Small intestine (tissue), 7 donors: ENCODE measurements around the gene AGK. TPM values are rescaled to one million over a fixed set of nuclear protein-coding genes. Genes with fewer than 3 reads are reported as not detected.
"Not testable (repeated sequence)": the region's sequence is repeated elsewhere in the genome, so short reads cannot be mapped to it uniquely, and the experiment has no call there.

Experiments used
- DNase-seq, 2 donors: peaks; one replicate each; pipeline versions ENCODE4 v3.0.0 to v3.0.0-alpha.2; 2013
- FAIRE-seq: peaks from 2 replicates; lab custom pipeline; 2012; peaks lifted over from hg19 to GRCh38; lab: Jason Lieb, UNC
- H3K27ac ChIP-seq, 3 donors: one replicate each; pipeline ENCODE4 v1.5.1; 2013; ENCODE audit warnings: low read length in 2 of 3, mild to moderate bottlenecking in 2 of 3, control low read depth in 1 of 3, inconsistent platforms in 1 of 3, low read depth in 1 of 3, moderate library complexity in 1 of 3
- H3K27me3 ChIP-seq, 3 donors: one replicate each; pipeline ENCODE4 v1.6.1; 2013; ENCODE audit warnings: low read length in 3 of 3, inconsistent platforms in 1 of 3; ENCODE audit not compliant: control insufficient read depth in 3 of 3, insufficient read depth in 3 of 3
- H3K36me3 ChIP-seq, 3 donors: one replicate each; pipeline ENCODE4 v1.6.1; 2013; ENCODE audit warnings: low read length in 3 of 3, inconsistent platforms in 1 of 3, low read depth in 1 of 3, mild to moderate bottlenecking in 1 of 3, moderate library complexity in 1 of 3; ENCODE audit not compliant: control insufficient read depth in 3 of 3, insufficient read depth in 2 of 3
- H3K4me1 ChIP-seq, 3 donors: one replicate each; pipeline ENCODE4 v1.6.1; 2013; ENCODE audit warnings: low read length in 2 of 3, inconsistent platforms in 1 of 3, low read depth in 1 of 3, mild to moderate bottlenecking in 1 of 3, moderate library complexity in 1 of 3; ENCODE audit not compliant: control insufficient read depth in 3 of 3, insufficient read depth in 2 of 3
- H3K4me3 ChIP-seq, 3 donors: one replicate each; pipeline ENCODE4 v1.5.1; 2013; ENCODE audit warnings: low read length in 3 of 3, control low read depth in 1 of 3, inconsistent platforms in 1 of 3, low read depth in 1 of 3, mild to moderate bottlenecking in 1 of 3, moderate library complexity in 1 of 3
- H3K9me3 ChIP-seq, 2 donors: one replicate each; pipeline ENCODE4 v1.6.1; 2013; ENCODE audit warnings: low read depth in 1 of 2, low read length in 1 of 2; ENCODE audit not compliant: control insufficient read depth in 2 of 2, insufficient read depth in 1 of 2
- WGBS, 3 donors: extraction: QIAGEN DNeasy Blood & Tissue Kit; methylation state at CpG; one replicate each; pipeline ENCODE4 v1.1.7; 2013; 5-methylcytosine and 5-hydroxymethylcytosine counted together
- polyA plus RNA-seq, 4 donors: library from polyadenylated mRNA; stranded (reverse) in 3 of 4; unstranded in 1 of 4; fragments of 200-250 nt in 3 of 4; fragments of 120-200 nt in 1 of 4; gene quantifications; one replicate each; pipeline versions ENCODE4 v1.2.1 to v1.2.3, GENCODE V29; 2013
- donor health status: healthy with polysubstance abuse.
- donor health status: control.
- donor health status: control.
- donor health status: Bipolar disorder and iron deficiency.
- donor health status: healthy.

AGK gene
- polyA plus RNA-seq, 4 donors = 3.2 to 23.3 (median 7.3) TPM

DNA sequence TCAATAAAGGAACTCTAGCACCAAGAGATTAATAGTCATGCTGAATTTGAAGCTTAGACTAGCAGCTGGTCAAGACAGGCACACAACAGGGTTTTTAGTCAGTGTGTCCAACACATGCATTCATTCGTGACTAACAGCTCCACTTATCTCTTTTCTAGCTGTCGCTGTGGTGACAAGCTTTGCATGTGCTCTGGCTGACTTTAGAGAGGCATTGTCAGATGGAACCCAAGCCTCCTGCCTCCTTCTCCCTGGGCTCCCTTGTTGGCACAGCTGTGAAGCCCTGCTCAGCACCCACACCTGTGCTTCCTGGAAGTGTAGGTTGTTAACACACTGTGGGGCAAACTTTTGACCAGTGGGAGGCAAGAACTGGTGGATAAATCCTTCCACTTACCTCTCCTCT lies 9.8 kb upstream of the AGK start:
- 43 to 73% (median 55%) methylated on average over 2 of the region's 2 CpGs for WGBS, 3 donors
- Histone ChIP-seq H3K4me3 (no peak overlapping the region), H3K4me1 (no peaks in the 10 kb centered on the region), H3K27me3 (peaks cover 0 to 2% (median 0%) of the 10 kb centered on the region in 3 donors), H3K36me3 (no peaks in the 10 kb centered on the region), H3K9me3 (no peaks in the 10 kb centered on the region), H3K27ac (no peak overlapping the region)
- FAIRE-seq (no peak), DNase-seq (no peak)

DNA sequence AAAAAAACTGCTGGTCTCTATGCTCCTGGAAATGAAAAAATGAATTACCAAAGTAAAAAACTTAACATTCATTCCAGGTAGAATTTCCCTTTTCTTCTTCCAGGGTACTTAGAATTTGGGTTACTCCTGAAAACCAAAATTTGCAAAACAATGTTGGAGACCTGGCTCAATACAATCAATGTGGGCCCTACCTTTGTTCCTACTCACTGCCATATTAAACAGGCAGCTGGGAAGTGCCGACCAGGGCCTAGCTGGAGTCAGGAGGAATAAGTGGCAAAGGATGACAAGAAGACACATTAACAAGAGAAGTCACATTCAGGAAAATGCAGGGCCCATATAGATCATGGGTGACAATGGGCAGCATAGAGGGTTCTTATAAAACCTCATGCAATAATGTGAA lies 6.4 kb upstream of the AGK start:
- H3K9me3 ChIP-seq = no peaks in the 10 kb centered on the region
- FAIRE-seq (no peak), DNase-seq (no peak)
- no peak overlapping the region for H3K4me3 ChIP-seq
- no peaks in the 10 kb centered on the region for H3K27me3 ChIP-seq
- no peaks in the 10 kb centered on the region for H3K36me3 ChIP-seq
- WGBS, 3 donors = 65 to 79% (median 77%) methylated on average over 1 of the region's 1 CpG
- no peak overlapping the region for H3K27ac ChIP-seq
- no peaks in the 10 kb centered on the region for H3K4me1 ChIP-seq

DNA sequence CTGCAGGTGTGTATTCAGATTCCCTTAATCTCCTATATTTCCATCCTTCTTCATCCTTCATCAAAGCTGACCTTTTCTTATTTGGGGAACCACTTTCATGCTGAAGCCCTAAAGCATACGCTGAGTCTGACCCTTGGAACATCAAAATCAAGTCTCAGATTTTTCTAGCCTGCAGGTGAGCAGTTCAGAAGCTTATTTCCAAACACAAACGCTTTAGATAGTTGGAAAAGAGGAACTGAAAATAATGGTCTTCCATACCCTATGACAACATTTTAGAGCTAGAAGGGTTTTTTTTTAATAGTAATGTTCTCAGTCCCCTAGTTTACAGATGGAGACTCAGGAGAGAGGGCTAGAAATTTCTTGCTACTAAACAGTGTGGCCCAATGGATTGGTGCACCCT lies 1.6 kb upstream of the AGK start:
- Histone ChIP-seq H3K27ac (no peak overlapping the region), H3K4me3 (no peak overlapping the region), H3K9me3 (no peaks in the 10 kb centered on the region), H3K4me1 (peaks cover 0 to 7% (median 0%) of the 10 kb centered on the region in 3 donors), H3K27me3 (no peaks in the 10 kb centered on the region), H3K36me3 (no peaks in the 10 kb centered on the region)
- 83 to 92% (median 86%) methylated on average over 2 of the region's 2 CpGs for WGBS, 3 donors
- FAIRE-seq = no peak
- DNase-seq = no peak

DNA sequence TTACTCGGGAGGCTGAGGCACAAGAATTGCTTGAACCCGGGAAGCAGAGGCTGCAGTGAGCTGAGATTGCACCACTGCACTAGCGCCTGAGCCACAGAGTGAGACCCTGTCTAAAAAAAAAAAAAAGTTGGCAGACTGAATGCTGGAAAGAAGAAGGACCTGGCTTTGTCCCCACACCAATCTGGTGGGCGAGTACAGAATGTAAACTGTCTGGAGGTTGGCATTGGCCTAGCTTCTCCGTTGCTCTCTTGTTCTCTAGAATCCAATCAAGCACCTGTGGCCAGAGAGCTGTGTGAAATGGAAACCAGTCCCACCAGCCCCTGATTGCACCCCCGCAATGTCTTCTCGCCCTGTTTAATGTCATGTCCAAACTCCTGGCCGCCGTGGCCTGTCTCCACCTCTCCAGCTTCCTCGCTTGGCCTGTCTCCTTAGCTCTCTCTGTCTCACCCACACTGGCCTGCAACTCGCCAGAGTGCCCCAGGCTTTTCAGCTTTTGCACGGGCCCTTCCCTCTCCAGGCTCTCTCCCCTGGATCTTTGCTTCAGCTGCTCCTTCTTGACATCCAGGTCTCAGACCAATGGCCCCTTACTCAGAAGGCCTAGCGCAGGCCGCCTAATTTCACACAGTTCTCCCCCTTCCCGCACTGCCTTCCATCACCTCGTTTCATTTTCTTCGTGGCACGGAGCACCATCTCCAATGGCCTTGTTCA lies 670 bp upstream of the AGK start:
- Histone ChIP-seq H3K27me3 (no peaks in the 10 kb centered on the region), H3K36me3 (no peaks in the 10 kb centered on the region), H3K4me1 (peaks cover 0 to 7% (median 0%) of the 10 kb centered on the region in 3 donors), H3K27ac (peak overlapping the region in 2 of 3 donors; percentile 33 to 36), H3K4me3 (peak overlapping the region; percentile 28 to 85 (median 65)), H3K9me3 (no peaks in the 10 kb centered on the region)
- DNase-seq (no peak), FAIRE-seq (no peak)
- WGBS, 3 donors = 47 to 55% (median 55%) methylated on average over 18 of the region's 18 CpGs

DNA sequence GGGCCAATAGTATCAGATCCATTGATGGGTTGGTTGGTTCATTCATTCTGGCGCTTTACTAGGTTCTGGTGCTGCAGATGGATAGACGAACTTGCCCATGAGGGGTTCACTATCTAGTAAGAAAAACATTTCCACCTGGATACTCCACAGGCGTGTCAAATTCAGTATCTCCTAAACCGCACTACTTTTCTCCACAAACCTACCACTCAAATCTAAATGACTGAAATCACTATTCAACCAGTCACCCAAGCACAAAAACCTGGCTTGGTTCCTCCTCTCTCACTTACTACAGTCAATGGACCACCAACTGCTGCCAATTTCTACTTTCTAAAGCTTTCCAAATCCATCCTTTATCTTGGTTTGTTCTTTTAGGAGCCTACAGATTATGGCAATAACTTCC lies 572 bp downstream of the AGK start:
- no peaks in the 10 kb centered on the region for H3K27me3 ChIP-seq
- H3K9me3 ChIP-seq = no peaks in the 10 kb centered on the region
- WGBS, 3 donors = 6 to 10% (median 10%) methylated on average over 4 of the region's 4 CpGs
- DNase-seq (no peak), FAIRE-seq (no peak)
- H3K4me3 ChIP-seq = peak overlapping the region; percentile 65 to 94 (median 85)
- peak overlapping the region in 1 of 3 donors; percentile 33 for H3K27ac ChIP-seq
- H3K4me1 ChIP-seq = peaks cover 0 to 7% (median 0%) of the 10 kb centered on the region in 3 donors
- H3K36me3 ChIP-seq = peaks cover 0 to 3% (median 0%) of the 10 kb centered on the region in 3 donors

DNA sequence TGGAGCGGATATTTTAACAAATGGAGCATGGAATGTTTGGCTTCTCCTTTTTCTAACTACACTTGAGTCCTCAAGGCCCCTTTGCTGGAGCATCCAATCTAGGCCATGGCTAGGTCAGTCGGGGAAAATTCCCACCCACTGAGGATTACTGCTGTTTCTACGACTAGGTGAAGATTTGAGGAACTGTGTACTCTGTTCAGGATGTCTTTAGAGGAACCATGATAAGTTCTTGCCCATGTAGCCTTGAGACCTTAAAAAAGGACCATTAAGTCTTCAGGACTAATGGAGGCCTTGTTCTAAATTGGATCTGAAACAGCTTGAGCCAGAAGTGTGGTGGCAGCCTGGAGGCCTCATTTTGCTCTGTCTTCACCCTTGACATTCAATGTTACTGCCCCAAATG lies 6.2 kb downstream of the AGK start:
- no peak for DNase-seq
- H3K27ac ChIP-seq = no peak overlapping the region
- no peaks in the 10 kb centered on the region for H3K27me3 ChIP-seq
- no peaks in the 10 kb centered on the region for H3K9me3 ChIP-seq
- no peak for FAIRE-seq
- 79 to 88% (median 86%) methylated on average over 3 of the region's 3 CpGs for WGBS, 3 donors
- no peak overlapping the region for H3K4me3 ChIP-seq
- no peaks in the 10 kb centered on the region for H3K4me1 ChIP-seq
- peaks cover 0 to 13% (median 1%) of the 10 kb centered on the region in 3 donors for H3K36me3 ChIP-seq

DNA sequence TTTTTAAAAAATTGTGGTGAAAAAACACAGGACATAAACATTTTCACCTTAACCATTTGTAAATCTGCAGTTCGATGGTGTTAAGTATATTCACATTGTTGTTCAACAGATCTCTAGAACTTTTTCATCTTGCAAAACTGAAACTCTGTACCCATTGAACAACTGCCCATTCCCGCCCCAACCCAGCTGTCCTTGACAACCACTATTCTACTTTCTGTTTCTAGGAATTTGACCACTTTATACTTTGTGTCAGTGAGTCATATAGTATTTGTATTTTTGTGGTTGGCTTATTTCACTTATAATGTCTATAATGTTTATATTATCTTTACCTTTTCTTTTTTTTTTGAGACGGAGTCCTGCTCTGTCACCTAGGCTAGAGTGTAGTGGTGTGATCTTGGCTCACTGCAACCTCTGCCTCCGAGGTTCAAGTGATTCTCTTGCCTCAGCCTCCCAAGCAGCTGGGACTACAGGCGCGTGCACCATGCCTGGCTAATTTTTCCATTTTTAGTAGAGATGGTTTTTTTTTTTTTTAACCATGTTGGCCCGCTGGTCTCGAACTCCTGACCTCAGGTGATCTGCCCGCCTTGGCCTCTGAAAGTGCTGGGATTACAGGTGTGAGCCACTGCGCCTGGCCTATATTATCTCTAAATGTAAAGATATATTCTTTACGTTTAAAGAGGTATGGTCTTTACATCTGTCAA lies 6.8 kb downstream of the AGK start:
- not testable (repeated sequence) for H3K27me3 ChIP-seq, H3K9me3 ChIP-seq, FAIRE-seq, H3K4me1 ChIP-seq, H3K4me3 ChIP-seq, DNase-seq
- peaks cover 0 to 17% (median 2%) of the 10 kb centered on the region in 3 donors for H3K36me3 ChIP-seq
- whole genome bisulfite sequencing, 3 donors = 77 to 88% (median 78%) methylated on average over 11 of the region's 11 CpGs
- H3K27ac ChIP-seq = peak overlapping the region in 1 of 3 donors; percentile 28

DNA sequence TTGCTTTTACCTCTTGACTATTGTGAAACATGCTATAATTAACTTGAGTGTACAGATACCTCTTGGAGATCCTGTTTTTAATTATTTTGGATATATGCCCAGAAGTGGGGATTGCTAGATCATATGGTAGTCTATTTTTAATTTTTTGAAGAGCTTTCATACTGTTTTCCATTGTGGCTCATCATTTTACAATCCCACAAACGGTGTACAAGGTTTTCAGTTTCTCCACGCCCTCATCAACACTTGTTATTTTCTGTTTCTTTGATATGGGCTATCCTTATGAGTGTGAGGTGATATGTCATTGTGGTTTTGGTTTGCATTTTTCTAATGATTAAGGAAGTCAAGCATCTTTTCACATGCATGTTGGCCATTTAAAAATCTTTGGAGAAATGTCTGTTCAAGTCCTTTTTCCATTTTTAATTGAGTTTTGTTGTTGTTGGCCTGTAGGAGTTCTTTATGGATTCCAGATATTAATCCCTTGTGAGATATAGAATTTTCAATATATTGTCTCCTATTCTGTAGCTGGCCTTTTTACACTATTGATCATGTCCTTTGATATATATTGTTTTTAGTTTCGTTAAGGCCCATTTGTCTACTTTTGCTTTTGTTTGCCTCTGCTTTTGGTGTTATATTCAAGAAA lies 7.5 kb downstream of the AGK start:
- DNase-seq (no peak), FAIRE-seq (no peak)
- H3K4me3 ChIP-seq = no peak overlapping the region
- peaks cover 0 to 17% (median 2%) of the 10 kb centered on the region in 3 donors for H3K36me3 ChIP-seq
- 66 to 86% (median 71%) methylated on average over 3 of the region's 3 CpGs for WGBS, 3 donors
- no peak overlapping the region for H3K27ac ChIP-seq
- no peaks in the 10 kb centered on the region for H3K9me3 ChIP-seq
- H3K4me1 ChIP-seq = no peaks in the 10 kb centered on the region
- no peaks in the 10 kb centered on the region for H3K27me3 ChIP-seq
